ENCODE data around the gene OR2V2.

OR2V2 gene

GRCh38 chr5:181133083-181133482 is 14.3 kb upstream of the OR2V2 start:
- no peak overlapping the region for H3K27ac ChIP-seq
- TF ChIP-seq CTCF (conservative IDR thresholded peaks at IDR 0.05) = no peak

- TF ChIP-seq CTCF (conservative IDR thresholded peaks at IDR 0.05) = no peak
- H3K27ac ChIP-seq = no peak overlapping the region
These were observed 13.7 kb upstream of the OR2V2 start for GRCh38 chr5:181133610-181134231.

- TF ChIP-seq CTCF (conservative IDR thresholded peaks at IDR 0.05) = no peak
- H3K27ac ChIP-seq = no peak overlapping the region
These were observed 13.1 kb upstream of the OR2V2 start for GRCh38 chr5:181134259-181134658.

GRCh38 chr5:181136361-181136955 is 10.9 kb upstream of the OR2V2 start:
- no peak overlapping the region for H3K27ac ChIP-seq
- TF ChIP-seq CTCF (conservative IDR thresholded peaks at IDR 0.05) = no peak

- H3K27ac ChIP-seq = no peak overlapping the region
These were observed 9.1 kb upstream of the OR2V2 start for GRCh38 chr5:181138258-181138657.

GRCh38 chr5:181140766-181141165 is 6.6 kb upstream of the OR2V2 start:
- no peak for TF ChIP-seq CTCF (conservative IDR thresholded peaks at IDR 0.05)
- no peak overlapping the region for H3K27ac ChIP-seq

More at GRCh38 chr5:181138258-181138657, 9.1 kb upstream of the OR2V2 start:
- no peak for TF ChIP-seq CTCF (conservative IDR thresholded peaks at IDR 0.05)

- no peak for TF ChIP-seq CTCF (conservative IDR thresholded peaks at IDR 0.05)
- H3K27ac ChIP-seq = no peak overlapping the region
These were observed 5.3 kb upstream of the OR2V2 start for GRCh38 chr5:181142054-181142453.

Data from VCaP (cell line).